Measurements from ENCODE around the gene VAMP4. TPM values are rescaled to one million over a fixed set of nuclear protein-coding genes. Genes with fewer than 3 reads are reported as not detected.

The VAMP4 gene, protein sequence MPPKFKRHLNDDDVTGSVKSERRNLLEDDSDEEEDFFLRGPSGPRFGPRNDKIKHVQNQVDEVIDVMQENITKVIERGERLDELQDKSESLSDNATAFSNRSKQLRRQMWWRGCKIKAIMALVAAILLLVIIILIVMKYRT
- total RNA-seq, result 8.8 and 10.4 TPM in 2 replicates

DNA sequence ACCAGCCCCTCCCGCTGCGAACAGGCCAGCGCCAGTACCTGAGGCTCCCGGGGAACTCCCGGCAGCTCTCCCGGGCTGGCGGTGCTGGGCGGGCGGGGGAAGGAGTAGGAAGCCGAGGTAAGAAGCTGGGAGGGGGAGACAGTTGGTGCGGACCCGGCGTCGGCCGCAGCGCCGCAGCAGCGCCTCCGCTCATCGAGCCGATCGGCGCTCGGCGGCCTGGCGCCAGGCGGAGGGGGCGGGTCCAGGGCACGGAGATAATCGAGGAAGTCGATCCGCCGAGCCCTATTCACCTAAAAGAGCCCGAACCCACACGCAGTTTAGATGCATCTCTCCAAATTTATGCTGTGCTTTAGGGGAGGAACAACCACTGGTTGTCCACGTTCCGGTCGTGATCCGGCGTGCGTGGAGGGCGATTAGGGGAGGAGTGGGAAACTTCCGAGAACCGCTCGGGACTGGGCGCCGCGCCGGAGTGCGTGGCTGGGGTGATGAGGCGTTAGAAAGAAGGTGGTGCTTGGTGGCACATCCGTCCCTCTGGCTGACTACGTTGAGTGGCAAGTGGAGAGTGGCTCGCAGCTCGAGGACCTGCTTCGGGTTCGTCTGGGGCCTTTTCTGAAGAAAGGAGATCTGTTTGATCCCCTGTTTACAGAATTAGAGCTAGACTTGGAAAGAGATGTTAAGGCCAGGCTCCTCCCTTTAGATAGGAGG lies at the start of gene VAMP4:
VAMP4 (minus strand) TSS at position 194 of the 705 bp plus-strand sequence. CDS start 3,651 bp downstream, outside the sequence.
- Mint-ChIP-seq H3K4me3 (peak within 1 kb of the TSS; percentile 99), H3K27ac (peak within 1 kb of the TSS; percentile 100), H3K36me3 (ENCODE audit: low read depth) (peaks cover 10% of the 10 kb centered on the region), H3K27me3 (ENCODE audit: insufficient read depth) (no peaks in the 10 kb centered on the region), H3K9me3 (no peaks in the 10 kb centered on the region), H3K4me1 (ENCODE audit: low read depth) (peaks cover 56% of the 10 kb centered on the region)
- DNase-seq (ENCODE audit: low spot score), result peak; percentile 80
- intact Hi-C loops (cut with micrococcal nuclease), result loop anchor here (1.0 to 5.0 kb wide), 11 partner anchors 39 to 1850 kb away; partner anchors contain the start of genes DNM3, GORAB, METTL13 and SCYL3

DNA sequence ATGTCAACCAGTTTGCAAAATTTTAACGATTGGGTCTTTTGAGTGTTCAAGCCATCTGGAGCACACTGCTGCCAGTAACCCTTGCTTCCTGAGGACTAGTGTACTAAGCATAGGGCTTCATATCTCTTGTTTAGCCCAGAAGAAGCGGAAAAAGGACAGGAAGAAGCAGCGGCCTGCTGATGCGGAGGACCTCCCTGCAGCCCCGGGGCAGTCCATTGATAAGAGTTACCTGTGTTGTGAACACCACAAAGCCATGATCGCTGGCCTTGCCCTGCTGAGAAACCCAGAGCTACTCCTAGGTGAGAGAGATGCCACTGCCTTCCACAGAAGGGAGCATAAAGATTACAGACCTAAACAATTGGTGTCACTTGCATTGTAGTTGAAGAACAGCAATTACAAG lies 48.5 kb upstream of the VAMP4 start:
- intact Hi-C loops (cut with micrococcal nuclease), result loop anchor here (5.0 kb wide), 1 partner anchor 1898 kb away; the partner anchor contains the start of gene SCYL3
- H3K27ac Mint-ChIP-seq, result no peak overlapping the region
- peaks cover 77% of the 10 kb centered on the region for H3K4me1 Mint-ChIP-seq (ENCODE audit: low read depth)
- no peak overlapping the region for H3K4me3 Mint-ChIP-seq
- H3K36me3 Mint-ChIP-seq (ENCODE audit: low read depth), result peaks cover 79% of the 10 kb centered on the region
- DNase-seq (ENCODE audit: low spot score), result no peak
- H3K27me3 Mint-ChIP-seq (ENCODE audit: insufficient read depth), result no peaks in the 10 kb centered on the region
- no peaks in the 10 kb centered on the region for H3K9me3 Mint-ChIP-seq

DNA sequence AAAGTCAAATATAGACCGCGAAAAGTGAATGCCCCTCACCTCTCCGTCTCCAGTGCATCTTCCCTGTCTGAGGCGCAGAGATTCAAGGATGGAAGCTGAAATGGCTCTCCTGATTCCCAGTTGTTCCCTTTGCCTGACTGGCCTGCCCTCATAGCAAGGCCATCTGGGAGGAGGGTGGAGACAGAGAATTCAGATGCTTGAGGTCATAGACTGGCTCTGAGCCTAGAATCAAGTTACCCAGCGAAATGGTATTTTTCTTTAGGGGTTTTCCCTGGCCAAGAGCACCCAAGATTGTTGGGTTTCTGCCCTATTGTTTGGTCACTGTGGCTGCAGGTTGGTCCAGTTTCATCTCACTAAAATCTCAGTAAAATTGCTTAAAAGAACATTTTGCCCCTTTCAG lies 46.8 kb upstream of the VAMP4 start:
- H3K27ac Mint-ChIP-seq, result no peak overlapping the region
- H3K4me3 Mint-ChIP-seq, result no peak overlapping the region
- no peak for DNase-seq (ENCODE audit: low spot score)
- no peaks in the 10 kb centered on the region for H3K9me3 Mint-ChIP-seq
- H3K4me1 Mint-ChIP-seq (ENCODE audit: low read depth), result peaks cover 76% of the 10 kb centered on the region
- peaks cover 75% of the 10 kb centered on the region for H3K36me3 Mint-ChIP-seq (ENCODE audit: low read depth)
- no peaks in the 10 kb centered on the region for H3K27me3 Mint-ChIP-seq (ENCODE audit: insufficient read depth)
- intact Hi-C loops (cut with micrococcal nuclease), result loop anchor here (10.0 kb wide), 1 partner anchor 1686 kb away; the partner anchor contains the start of gene PRDX6

DNA sequence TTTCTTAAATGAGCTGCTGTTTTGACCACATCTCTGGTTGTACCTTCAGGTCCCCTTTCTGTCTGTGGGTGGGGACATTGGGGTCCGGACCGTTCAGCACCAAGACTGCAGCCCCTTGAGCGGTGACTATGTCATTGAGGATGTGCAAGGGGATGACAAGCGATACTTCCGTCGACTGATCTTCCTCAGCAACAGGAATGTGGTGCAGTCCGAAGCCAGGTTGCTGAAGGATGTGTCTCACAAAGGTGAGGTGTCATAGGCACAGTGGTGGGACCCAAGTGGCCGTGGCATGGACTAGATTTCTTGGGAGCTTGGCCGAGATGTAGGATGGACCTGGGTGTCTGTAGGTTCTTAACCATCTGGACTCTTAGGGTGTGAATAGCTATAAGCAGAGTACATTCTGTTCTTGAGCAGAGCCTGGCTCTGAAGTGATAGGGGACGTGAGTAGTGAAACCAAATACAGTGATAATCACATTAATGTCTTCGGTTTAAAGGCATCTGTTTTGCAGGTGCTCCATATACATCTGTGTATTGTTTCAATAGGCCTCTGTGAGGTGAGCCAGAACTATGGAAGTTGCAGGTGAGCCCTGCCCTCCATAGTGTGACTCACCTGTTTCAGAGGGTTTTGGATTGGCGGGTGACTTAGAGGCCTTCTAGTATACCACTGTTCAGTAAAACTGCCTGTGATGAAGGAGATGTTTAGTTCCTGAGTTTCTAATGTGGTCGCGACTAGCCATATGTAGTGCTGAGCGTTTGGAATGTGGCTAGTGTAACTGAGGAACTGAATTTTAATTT lies 46.0 kb upstream of the VAMP4 start:
- peaks cover 77% of the 10 kb centered on the region for H3K4me1 Mint-ChIP-seq (ENCODE audit: low read depth)
- no peaks in the 10 kb centered on the region for H3K9me3 Mint-ChIP-seq
- DNase-seq (ENCODE audit: low spot score), result no peak
- H3K27me3 Mint-ChIP-seq (ENCODE audit: insufficient read depth), result no peaks in the 10 kb centered on the region
- intact Hi-C loops (cut with micrococcal nuclease), result loop anchor here (10.0 kb wide), 1 partner anchor 1687 kb away; the partner anchor contains the start of gene PRDX6
- peaks cover 71% of the 10 kb centered on the region for H3K36me3 Mint-ChIP-seq (ENCODE audit: low read depth)
- no peak overlapping the region for H3K4me3 Mint-ChIP-seq
- H3K27ac Mint-ChIP-seq, result peak overlapping the region; percentile 56

DNA sequence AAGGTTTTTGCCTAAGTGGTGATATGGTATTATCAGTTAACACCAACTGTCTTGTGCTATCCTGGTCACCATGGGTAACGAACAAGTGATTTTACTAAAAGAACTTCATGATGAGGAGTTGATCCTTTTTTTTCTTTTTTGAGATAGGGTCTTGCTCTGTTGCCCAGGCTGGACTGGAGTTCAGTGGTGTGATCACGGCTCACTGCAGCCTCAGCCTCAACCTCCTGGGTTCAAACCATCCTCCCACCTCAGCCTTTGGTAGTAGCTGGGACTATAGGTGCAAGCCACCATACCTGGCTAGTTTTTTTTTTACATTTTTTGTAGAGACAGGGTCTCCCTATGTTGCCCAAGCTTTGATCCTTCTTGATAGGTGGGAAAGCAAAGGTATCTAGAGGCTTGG lies 44.7 kb upstream of the VAMP4 start:
- Mint-ChIP-seq H3K4me1 (ENCODE audit: low read depth) (peaks cover 76% of the 10 kb centered on the region), H3K27me3 (ENCODE audit: insufficient read depth) (no peaks in the 10 kb centered on the region), H3K4me3 (no peak overlapping the region), H3K9me3 (no peaks in the 10 kb centered on the region), H3K27ac (no peak overlapping the region), H3K36me3 (ENCODE audit: low read depth) (peaks cover 62% of the 10 kb centered on the region)
- no peak for DNase-seq (ENCODE audit: low spot score)
- intact Hi-C loops (cut with micrococcal nuclease), result loop anchor here (10.0 kb wide), 1 partner anchor 1688 kb away; the partner anchor contains the start of gene PRDX6

DNA sequence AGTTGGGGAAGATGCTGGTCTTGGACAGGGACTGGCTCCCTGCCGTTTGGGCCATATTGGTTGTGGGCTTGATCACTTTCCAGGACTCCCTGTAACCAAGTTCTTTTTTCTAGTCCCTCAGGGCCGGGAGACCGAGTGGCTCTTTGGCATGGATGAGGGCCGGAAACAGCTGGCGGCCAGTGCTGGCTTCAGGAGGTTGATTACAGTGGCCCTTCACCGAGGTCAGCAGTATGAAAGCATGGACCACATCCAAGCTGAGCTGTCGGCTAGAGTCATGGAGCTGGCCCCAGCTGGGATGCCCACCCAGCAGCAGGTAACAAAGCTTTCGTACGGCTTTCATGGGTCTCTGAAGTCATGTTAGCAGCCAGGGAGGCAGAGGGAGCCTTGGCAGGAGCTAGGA lies 43.9 kb upstream of the VAMP4 start:
- Mint-ChIP-seq H3K36me3 (ENCODE audit: low read depth) (peaks cover 57% of the 10 kb centered on the region), H3K27ac (no peak overlapping the region), H3K4me3 (peak overlapping the region; percentile 82), H3K27me3 (ENCODE audit: insufficient read depth) (no peaks in the 10 kb centered on the region), H3K9me3 (no peaks in the 10 kb centered on the region), H3K4me1 (ENCODE audit: low read depth) (peaks cover 75% of the 10 kb centered on the region)
- intact Hi-C loops (cut with micrococcal nuclease), result loop anchor here (10.0 kb wide), 1 partner anchor 1689 kb away; the partner anchor contains the start of gene PRDX6
- no peak for DNase-seq (ENCODE audit: low spot score)

DNA sequence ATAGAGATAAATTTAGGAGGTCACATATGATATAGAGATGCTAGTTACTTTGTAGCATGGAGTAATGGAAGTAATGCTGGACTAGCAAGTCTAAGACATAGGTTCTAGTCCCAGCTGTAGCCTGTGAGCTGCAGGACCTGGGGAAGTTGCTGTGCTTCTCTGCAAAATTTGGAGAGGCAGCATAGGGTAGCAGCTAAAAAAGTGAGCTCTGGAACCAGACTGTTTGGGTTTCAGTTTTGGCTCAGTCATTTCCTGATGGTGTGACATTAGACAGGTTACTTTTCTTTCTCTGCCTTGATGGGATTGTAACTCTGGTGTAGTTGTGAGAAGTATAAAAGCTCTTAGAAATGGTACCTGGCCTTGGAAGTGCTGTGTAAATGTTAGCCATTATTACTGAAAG lies 42.9 kb upstream of the VAMP4 start:
- intact Hi-C loops (cut with micrococcal nuclease), result loop anchor here (5.0 to 10.0 kb wide), 2 partner anchors 1690 to 1712 kb away; partner anchors contain the start of genes KIFAP3 and PRDX6
- Mint-ChIP-seq H3K27me3 (ENCODE audit: insufficient read depth) (no peaks in the 10 kb centered on the region), H3K4me1 (ENCODE audit: low read depth) (peaks cover 79% of the 10 kb centered on the region), H3K9me3 (no peaks in the 10 kb centered on the region), H3K36me3 (ENCODE audit: low read depth) (peaks cover 50% of the 10 kb centered on the region), H3K27ac (peak overlapping the region; percentile 85), H3K4me3 (peak overlapping the region; percentile 82)
- DNase-seq (ENCODE audit: low spot score), result peak; percentile 29

DNA sequence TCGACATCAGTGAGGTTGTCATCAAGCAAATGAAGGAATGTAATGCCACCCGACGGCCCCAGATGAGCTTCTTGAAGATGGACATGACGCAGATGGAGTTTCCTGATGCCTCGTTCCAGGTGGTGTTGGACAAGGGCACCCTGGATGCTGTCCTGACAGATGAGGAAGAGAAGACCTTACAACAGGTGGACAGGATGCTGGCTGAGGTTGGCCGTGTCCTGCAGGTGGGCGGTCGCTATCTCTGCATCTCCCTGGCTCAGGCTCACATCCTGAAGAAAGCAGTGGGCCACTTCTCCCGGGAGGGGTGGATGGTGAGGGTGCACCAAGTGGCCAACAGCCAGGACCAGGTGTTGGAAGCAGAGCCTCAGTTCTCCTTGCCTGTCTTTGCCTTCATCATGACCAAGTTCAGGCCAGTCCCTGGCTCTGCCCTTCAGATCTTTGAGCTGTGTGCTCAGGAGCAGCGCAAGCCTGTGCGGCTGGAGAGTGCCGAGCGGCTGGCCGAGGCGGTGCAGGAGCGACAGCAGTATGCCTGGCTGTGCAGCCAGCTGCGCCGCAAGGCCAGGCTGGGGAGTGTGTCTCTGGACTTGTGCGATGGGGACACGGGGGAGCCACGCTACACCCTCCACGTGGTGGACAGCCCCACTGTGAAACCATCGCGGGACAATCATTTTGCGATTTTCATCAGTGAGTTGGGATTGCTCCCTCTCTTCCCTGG lies 42.1 kb upstream of the VAMP4 start:
- peaks cover 72% of the 10 kb centered on the region for H3K4me1 Mint-ChIP-seq (ENCODE audit: low read depth)
- peak overlapping the region; percentile 93 for H3K4me3 Mint-ChIP-seq
- H3K9me3 Mint-ChIP-seq, result no peaks in the 10 kb centered on the region
- H3K27ac Mint-ChIP-seq, result peak overlapping the region; percentile 30
- H3K36me3 Mint-ChIP-seq (ENCODE audit: low read depth), result peaks cover 42% of the 10 kb centered on the region
- intact Hi-C loops (cut with micrococcal nuclease), result loop anchor here (5.0 to 10.0 kb wide), 2 partner anchors 1691 to 1712 kb away; partner anchors contain the start of genes KIFAP3 and PRDX6
- DNase-seq (ENCODE audit: low spot score), result no peak
- no peaks in the 10 kb centered on the region for H3K27me3 Mint-ChIP-seq (ENCODE audit: insufficient read depth)

DNA sequence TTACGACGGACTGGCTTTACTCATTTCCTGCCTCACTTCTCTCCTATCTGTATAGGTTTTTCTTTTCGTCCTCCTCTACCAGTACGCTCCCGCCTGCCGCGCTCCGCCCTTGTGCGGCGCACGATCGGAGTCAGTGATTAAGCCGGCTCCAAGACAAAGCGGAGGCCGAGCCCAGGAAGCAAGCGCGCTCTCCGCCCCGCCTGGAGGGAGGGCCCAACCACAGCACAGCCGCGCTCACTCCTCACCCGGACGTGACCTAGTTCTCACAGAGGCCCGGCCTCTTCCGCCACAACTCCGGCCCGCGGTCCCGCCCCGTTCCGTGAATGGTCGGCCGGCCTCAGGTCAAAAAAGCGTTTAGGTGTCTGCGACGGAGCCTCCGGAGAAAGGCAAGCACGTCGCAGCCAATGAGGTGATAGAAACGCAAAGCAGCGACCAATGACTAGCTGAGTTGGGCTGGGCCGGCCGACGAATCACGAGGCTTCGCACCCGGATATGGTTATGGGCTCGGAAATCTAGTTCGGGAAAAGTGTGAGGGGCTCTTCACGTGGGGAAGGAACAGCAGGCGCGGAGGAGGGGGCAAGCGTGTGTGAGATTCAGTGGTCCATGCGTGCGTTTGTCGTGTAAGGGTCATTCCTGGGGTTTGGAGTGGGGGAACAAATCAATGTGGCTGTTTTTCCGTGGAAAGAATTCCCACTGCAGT lies 39.5 kb upstream of the VAMP4 start, which contains the start of gene METTL13:
METTL13 (plus strand) TSS at position 485 of the 700 bp plus-strand sequence. CDS start 308 bp downstream, outside the sequence.
- Mint-ChIP-seq H3K9me3 (no peaks in the 10 kb centered on the region), H3K27ac (peak within 1 kb of the TSS; percentile 88), H3K36me3 (ENCODE audit: low read depth) (peaks cover 23% of the 10 kb centered on the region), H3K27me3 (ENCODE audit: insufficient read depth) (no peaks in the 10 kb centered on the region), H3K4me3 (peak within 1 kb of the TSS; percentile 93), H3K4me1 (ENCODE audit: low read depth) (peaks cover 57% of the 10 kb centered on the region)
- intact Hi-C loops (cut with micrococcal nuclease), result loop anchor here (1.0 to 10.0 kb wide), 10 partner anchors 13 to 1709 kb away; partner anchors contain the start of genes DNM3, KIFAP3, PRDX6 and PRRC2C
- peak; percentile 99 for DNase-seq (ENCODE audit: low spot score)

DNA sequence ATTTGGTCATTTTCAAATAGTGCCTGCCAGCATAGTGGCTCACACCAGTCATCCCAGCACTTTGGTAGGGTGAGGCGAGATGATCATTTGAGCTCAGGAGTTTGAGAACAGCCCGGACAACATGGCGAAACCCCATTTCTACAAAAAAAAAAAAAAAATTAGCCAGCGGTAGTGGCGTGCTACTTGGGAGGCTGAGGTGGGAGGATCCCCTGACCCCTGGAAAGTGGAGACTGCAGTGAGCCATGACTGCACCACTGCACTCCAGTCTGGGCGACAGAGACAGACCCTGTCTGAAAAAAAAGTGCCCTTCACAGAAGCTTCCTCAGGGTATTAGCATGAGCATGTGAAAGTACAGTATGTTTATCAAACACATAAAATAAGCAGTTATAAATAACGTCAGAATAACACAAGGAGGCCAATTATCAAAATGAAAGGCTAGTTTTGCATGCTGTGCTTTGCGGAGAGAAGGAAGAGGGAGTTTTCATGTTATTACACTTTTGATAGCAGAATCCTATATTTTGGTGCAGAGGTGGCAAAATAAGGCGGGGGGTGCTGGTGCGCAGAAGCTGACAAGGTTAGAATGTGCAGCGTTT lies 38.8 kb upstream of the VAMP4 start:
- intact Hi-C loops (cut with micrococcal nuclease), result loop anchor here (1.0 to 10.0 kb wide), 10 partner anchors 14 to 1708 kb away; partner anchors contain the start of genes DNM3, KIFAP3, PRDX6 and PRRC2C
- H3K27ac Mint-ChIP-seq, result peak overlapping the region; percentile 88
- H3K4me3 Mint-ChIP-seq, result peak overlapping the region; percentile 93
- no peak for DNase-seq (ENCODE audit: low spot score)
- no peaks in the 10 kb centered on the region for H3K9me3 Mint-ChIP-seq
- peaks cover 51% of the 10 kb centered on the region for H3K4me1 Mint-ChIP-seq (ENCODE audit: low read depth)
- peaks cover 18% of the 10 kb centered on the region for H3K36me3 Mint-ChIP-seq (ENCODE audit: low read depth)
- peaks cover 4% of the 10 kb centered on the region for H3K27me3 Mint-ChIP-seq (ENCODE audit: insufficient read depth)

DNA sequence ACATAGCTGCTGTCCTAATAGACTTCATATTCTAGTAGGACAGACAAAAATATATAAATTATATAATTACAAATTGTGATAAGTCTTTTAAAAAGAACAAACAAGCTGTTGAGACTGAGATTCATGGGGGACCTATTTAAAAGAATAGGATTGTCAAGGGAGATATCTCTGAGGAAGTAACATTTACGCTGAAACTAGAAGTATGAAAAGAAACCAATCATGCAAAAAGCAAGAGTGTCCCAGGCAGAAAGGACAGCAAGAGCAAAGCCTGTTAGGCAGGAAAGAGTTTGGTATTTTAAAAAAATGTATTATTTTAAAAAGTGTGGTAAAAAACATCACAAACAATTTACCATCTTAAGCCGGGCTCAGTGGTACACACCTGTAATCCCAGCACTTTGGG lies 30.4 kb upstream of the VAMP4 start:
- H3K27me3 Mint-ChIP-seq (ENCODE audit: insufficient read depth), result peaks cover 4% of the 10 kb centered on the region
- H3K4me1 Mint-ChIP-seq (ENCODE audit: low read depth), result peaks cover under 1% of the 10 kb centered on the region
- no peaks in the 10 kb centered on the region for H3K36me3 Mint-ChIP-seq (ENCODE audit: low read depth)
- H3K4me3 Mint-ChIP-seq, result no peak overlapping the region
- no peak overlapping the region for H3K27ac Mint-ChIP-seq
- DNase-seq (ENCODE audit: low spot score), result no peak
- intact Hi-C loops (cut with micrococcal nuclease), result no loop called here
- H3K9me3 Mint-ChIP-seq, result no peaks in the 10 kb centered on the region

Measured in activated T-helper 1 cell treated with anti-CD3 and anti-CD28 coated beads, Interleukin-12 subunit alpha, Interleukin-12 subunit beta, Interleukin-2, Interleukin-4 antibody, amounts not matched to agents 30 ng/mL and 10 ng/mL and 1 ng/mL, durations not matched to agents 14 hours and 24 hours and 36 hours (primary cell).